ENCODE results near the gene BSN.

BSN gene

DNA sequence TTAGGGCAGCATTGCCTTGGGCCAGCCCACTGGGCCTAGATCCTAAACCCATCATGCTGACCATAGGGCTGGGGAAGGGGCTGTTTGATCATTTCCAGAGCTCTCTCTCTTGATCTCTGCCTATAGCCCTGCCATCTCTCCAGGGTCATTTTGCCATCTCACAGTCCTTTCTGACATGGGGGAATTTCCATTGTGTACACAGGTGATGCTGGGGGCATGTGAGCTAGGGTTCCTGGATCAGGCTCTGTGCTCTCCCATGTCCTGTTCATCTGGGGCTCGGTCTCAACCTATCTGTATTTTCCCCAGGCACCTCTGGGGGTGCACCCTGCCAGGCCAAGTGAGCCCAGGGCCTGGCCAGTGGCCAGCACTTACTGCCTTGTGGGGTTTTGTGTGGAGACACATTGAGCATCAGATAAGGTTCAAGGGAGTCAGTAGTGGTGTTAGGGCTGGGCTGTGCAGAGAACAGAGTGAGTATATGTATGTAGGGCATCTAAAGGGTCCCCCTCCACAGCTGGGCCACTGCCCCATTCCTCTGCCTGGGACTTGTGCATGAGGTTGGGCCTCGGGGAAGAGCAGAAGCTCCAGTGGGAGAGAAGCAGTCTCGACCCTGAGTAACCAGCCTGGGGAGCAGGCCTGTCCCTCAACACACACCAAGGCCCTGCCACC is 94.2 kb downstream of the BSN start:
- TF ChIP-seq, protein P1, sequence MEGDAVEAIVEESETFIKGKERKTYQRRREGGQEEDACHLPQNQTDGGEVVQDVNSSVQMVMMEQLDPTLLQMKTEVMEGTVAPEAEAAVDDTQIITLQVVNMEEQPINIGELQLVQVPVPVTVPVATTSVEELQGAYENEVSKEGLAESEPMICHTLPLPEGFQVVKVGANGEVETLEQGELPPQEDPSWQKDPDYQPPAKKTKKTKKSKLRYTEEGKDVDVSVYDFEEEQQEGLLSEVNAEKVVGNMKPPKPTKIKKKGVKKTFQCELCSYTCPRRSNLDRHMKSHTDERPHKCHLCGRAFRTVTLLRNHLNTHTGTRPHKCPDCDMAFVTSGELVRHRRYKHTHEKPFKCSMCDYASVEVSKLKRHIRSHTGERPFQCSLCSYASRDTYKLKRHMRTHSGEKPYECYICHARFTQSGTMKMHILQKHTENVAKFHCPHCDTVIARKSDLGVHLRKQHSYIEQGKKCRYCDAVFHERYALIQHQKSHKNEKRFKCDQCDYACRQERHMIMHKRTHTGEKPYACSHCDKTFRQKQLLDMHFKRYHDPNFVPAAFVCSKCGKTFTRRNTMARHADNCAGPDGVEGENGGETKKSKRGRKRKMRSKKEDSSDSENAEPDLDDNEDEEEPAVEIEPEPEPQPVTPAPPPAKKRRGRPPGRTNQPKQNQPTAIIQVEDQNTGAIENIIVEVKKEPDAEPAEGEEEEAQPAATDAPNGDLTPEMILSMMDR (IDR thresholded peaks at IDR 0.05; ENCODE audit: insufficient read depth, low read length, poor library complexity, severe bottlenecking) = no peak
- TF ChIP-seq EZH2phosphoT487 (conservative IDR thresholded peaks at IDR 0.05; ENCODE audit: low read length) = no peak
- Histone ChIP-seq H3F3A (ENCODE audit: insufficient read depth) (no peaks in the 10 kb centered on the region), H3K79me2 (ENCODE audit: insufficient read depth, low read length) (no peaks in the 10 kb centered on the region), H4K20me1 (ENCODE audit: low read depth, low read length) (no peaks in the 10 kb centered on the region), H3K9me3 (ENCODE audit: insufficient read depth, low read length) (no peaks in the 10 kb centered on the region), H3K4me2 (ENCODE audit: low read depth, low read length, poor library complexity, severe bottlenecking) (no peak overlapping the region), H3K36me3 (ENCODE audit: low read length) (no peaks in the 10 kb centered on the region), H3K27ac (ENCODE audit: low read depth, low read length) (no peak overlapping the region), H2AFZ (ENCODE audit: low read depth, low read length, severe bottlenecking) (no peak overlapping the region), H3K9me2 (replicated peaks; ENCODE audit: insufficient read depth, low read length) (no peaks in the 10 kb centered on the region), H3K4me3 (ENCODE audit: insufficient read depth, low read length, poor library complexity, severe bottlenecking) (no peak overlapping the region), H3K27me3 (ENCODE audit: low read length) (no peaks in the 10 kb centered on the region), H3K9ac (ENCODE audit: low read length) (no peak overlapping the region)

DNA sequence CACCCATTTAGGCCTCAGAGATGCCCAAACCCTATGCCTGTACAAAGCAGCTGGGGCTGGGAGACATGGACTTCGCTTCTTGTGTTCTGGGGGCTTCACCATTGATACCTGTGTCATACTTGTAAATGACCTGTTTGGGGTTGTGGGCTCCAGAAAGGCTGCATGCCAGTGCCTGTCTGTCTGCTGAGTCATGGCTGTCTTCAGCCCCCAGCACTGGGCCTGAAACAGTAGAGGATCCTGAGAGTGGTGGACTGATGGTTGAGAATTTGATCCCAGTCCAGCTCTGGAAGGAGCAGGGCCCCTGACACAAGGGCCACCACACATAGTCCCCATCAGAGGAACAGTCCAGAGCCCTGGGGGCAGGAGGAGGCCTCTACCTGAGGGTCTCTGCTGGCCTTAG is 95.3 kb downstream of the BSN start:
- H3K36me3 ChIP-seq (ENCODE audit: low read length) = no peaks in the 10 kb centered on the region
- H3K4me2 ChIP-seq (ENCODE audit: low read depth, low read length, poor library complexity, severe bottlenecking) = no peak overlapping the region
- no peak overlapping the region for H3K4me3 ChIP-seq (ENCODE audit: insufficient read depth, low read length, poor library complexity, severe bottlenecking)
- no peak overlapping the region for H2AFZ ChIP-seq (ENCODE audit: low read depth, low read length, severe bottlenecking)
- H3K27ac ChIP-seq (ENCODE audit: low read depth, low read length) = no peak overlapping the region
- H3K9ac ChIP-seq (ENCODE audit: low read length) = no peak overlapping the region
- no peaks in the 10 kb centered on the region for H3K9me2 ChIP-seq (replicated peaks; ENCODE audit: insufficient read depth, low read length)
- H3K27me3 ChIP-seq (ENCODE audit: low read length) = no peaks in the 10 kb centered on the region
- H3K9me3 ChIP-seq (ENCODE audit: insufficient read depth, low read length) = no peaks in the 10 kb centered on the region
- no peaks in the 10 kb centered on the region for H3K79me2 ChIP-seq (ENCODE audit: insufficient read depth, low read length)
- no peaks in the 10 kb centered on the region for H3F3A ChIP-seq (ENCODE audit: insufficient read depth)
- no peak for TF ChIP-seq EZH2phosphoT487 (conservative IDR thresholded peaks at IDR 0.05; ENCODE audit: low read length)
- TF ChIP-seq, protein P1 (IDR thresholded peaks at IDR 0.05; ENCODE audit: insufficient read depth, low read length, poor library complexity, severe bottlenecking) = no peak
- no peaks in the 10 kb centered on the region for H4K20me1 ChIP-seq (ENCODE audit: low read depth, low read length)

DNA sequence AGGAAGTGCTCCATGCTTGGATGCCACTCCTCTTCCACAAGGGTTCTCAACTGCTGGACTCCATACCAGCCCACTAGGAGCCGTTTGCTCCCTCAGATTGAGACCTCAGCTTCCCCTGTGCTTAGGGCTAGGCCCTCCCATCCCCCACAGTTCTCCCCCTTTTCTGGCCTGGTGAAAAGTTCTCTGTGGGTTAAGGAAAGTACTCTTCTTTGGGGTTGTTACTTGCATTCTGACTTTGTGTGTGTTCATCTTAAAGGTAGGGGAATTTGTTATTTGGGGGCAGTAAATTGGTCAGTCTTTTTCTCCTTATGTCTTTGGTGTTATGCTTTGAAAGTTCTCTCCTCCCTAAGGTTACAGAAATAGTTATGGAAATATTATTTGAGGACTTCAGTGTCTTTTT is 95.9 kb downstream of the BSN start:
- no peaks in the 10 kb centered on the region for H3K9me3 ChIP-seq (ENCODE audit: insufficient read depth, low read length)
- no peaks in the 10 kb centered on the region for H3K79me2 ChIP-seq (ENCODE audit: insufficient read depth, low read length)
- H3K4me2 ChIP-seq (ENCODE audit: low read depth, low read length, poor library complexity, severe bottlenecking) = no peak overlapping the region
- no peak overlapping the region for H3K9ac ChIP-seq (ENCODE audit: low read length)
- H3K27me3 ChIP-seq (ENCODE audit: low read length) = no peaks in the 10 kb centered on the region
- H3K9me2 ChIP-seq (replicated peaks; ENCODE audit: insufficient read depth, low read length) = no peaks in the 10 kb centered on the region
- no peaks in the 10 kb centered on the region for H4K20me1 ChIP-seq (ENCODE audit: low read depth, low read length)
- no peak overlapping the region for H2AFZ ChIP-seq (ENCODE audit: low read depth, low read length, severe bottlenecking)
- H3F3A ChIP-seq (ENCODE audit: insufficient read depth) = no peaks in the 10 kb centered on the region
- TF ChIP-seq EZH2phosphoT487 (conservative IDR thresholded peaks at IDR 0.05; ENCODE audit: low read length) = no peak
- TF ChIP-seq, protein P1 (IDR thresholded peaks at IDR 0.05; ENCODE audit: insufficient read depth, low read length, poor library complexity, severe bottlenecking) = no peak
- H3K36me3 ChIP-seq (ENCODE audit: low read length) = no peaks in the 10 kb centered on the region
- no peak overlapping the region for H3K4me3 ChIP-seq (ENCODE audit: insufficient read depth, low read length, poor library complexity, severe bottlenecking)
- H3K27ac ChIP-seq (ENCODE audit: low read depth, low read length) = no peak overlapping the region

Data from SU-DHL-6 (cell line).